Lower lobe of right lung (tissue), 2 donors: ENCODE measurements around the gene GGT1. TPM values are rescaled to one million over a fixed set of nuclear protein-coding genes. Genes with fewer than 3 reads are reported as not detected.
"Not testable (repeated sequence)": the region's sequence is repeated elsewhere in the genome, so short reads cannot be mapped to it uniquely, and the experiment has no call there.

Source experiments
- ATAC-seq, 2 donors: fragments of 200-7000 bp; cut with Tn5 transposase; one replicate each; pipeline ENCODE4 v1.9.1; 2020 to 2022; ENCODE audit warnings: mild to moderate bottlenecking in 2 of 2, moderate library complexity in 2 of 2
- DNase-seq: peaks from one replicate; pipeline ENCODE4 v3.0.0-alpha.2; 2020
- H3K27ac ChIP-seq: fragments of 200-600 bp; one replicate; pipeline ENCODE4 v1.8.0; 2022
- H3K27me3 ChIP-seq: fragments of 200-600 bp; one replicate; pipeline ENCODE4 v1.8.0; 2022; ENCODE audit warnings: low read depth
- H3K36me3 ChIP-seq: fragments of 200-600 bp; one replicate; pipeline ENCODE4 v1.8.0; 2022; ENCODE audit warnings: mild to moderate bottlenecking
- H3K4me1 ChIP-seq: fragments of 200-600 bp; one replicate; pipeline ENCODE4 v1.8.0; 2022
- H3K4me3 ChIP-seq: fragments of 200-600 bp; one replicate; pipeline ENCODE4 v1.8.0; 2022; ENCODE audit warnings: mild to moderate bottlenecking
- H3K9me3 ChIP-seq: fragments of 200-600 bp; one replicate; pipeline ENCODE4 v1.8.0; 2022
- intact Hi-C: fragments of 100-400 bp; cut with DNase I; formaldehyde crosslinking; loops from one replicate; pipeline ENCODE4 v1.11.0; 2022
- total RNA-seq: library from RNA; stranded (reverse); fragmentation: NEBNext Ultra II Directional; extraction: Animal tissue kit (Norgen Biotek cat#: 25700); gene quantifications from one replicate; pipeline ENCODE4 v1.2.1, GENCODE V29; 2021
- TF ChIP-seq, protein P1 (sequence below): fragments of 200-600 bp; IDR thresholded peaks from one replicate; pipeline ENCODE4 v1.8.0; 2022; ENCODE audit warnings: antibody characterized with exemption, mild to moderate bottlenecking
- donor health status: DM: no; HTN: yes; CAD: no; lungs with severe emphysema.

Gene GGT1
- total RNA-seq, 1 donor from 2014 or later: 65.1 TPM

DNA sequence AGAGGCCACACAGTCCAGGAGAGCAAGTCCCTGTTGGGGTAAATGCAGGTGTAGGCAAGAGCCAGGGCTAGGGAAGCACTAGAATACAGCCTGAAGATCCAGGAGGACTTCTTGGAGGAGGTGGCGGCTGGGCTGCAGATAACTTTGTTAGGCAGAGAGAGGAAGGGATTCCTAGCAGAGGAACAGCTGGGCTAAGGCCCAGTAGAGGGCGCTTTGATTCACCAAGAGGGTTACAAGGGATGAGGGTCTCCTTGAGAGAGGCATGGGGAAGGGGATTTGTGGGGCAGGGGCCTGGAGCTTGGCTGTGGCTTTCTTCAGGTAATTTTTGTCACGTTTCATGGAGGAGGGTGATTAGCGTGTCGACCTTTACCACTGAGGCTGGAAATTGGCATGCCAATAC is 18.3 kb downstream of the GGT1 start:
- not testable (repeated sequence) for ATAC-seq

DNA sequence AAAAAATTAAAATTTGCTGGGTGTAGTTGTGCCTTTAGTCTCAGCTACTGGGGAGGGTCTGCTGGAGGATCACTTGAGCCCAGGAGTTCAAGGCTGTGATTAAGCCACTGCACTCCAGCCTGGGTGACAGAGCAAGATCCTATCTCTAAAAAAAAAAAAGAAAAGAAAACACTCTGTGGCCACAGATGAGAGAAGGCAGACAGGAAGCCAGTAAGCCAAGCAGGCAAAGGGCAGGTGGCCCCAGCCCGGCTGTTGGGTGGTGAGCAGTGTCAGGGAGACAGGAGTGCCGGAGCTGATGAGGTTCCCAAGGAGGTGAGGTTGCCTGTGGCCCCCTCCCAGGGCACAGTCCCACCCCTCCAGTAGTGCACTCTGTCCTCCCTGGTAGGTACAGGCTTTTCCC is 19.6 kb downstream of the GGT1 start:
- H3K4me1 ChIP-seq, DNase-seq, intact Hi-C loops, H3K4me3 ChIP-seq, ATAC-seq, H3K27ac ChIP-seq, H3K27me3 ChIP-seq, H3K36me3 ChIP-seq, H3K9me3 ChIP-seq: not testable (repeated sequence)

More for the DNA sequence above, 18.3 kb downstream of the GGT1 start:
- H3K27me3 ChIP-seq, intact Hi-C loops, H3K36me3 ChIP-seq, H3K9me3 ChIP-seq, H3K27ac ChIP-seq, H3K4me1 ChIP-seq, H3K4me3 ChIP-seq, DNase-seq: not testable (repeated sequence)

DNA sequence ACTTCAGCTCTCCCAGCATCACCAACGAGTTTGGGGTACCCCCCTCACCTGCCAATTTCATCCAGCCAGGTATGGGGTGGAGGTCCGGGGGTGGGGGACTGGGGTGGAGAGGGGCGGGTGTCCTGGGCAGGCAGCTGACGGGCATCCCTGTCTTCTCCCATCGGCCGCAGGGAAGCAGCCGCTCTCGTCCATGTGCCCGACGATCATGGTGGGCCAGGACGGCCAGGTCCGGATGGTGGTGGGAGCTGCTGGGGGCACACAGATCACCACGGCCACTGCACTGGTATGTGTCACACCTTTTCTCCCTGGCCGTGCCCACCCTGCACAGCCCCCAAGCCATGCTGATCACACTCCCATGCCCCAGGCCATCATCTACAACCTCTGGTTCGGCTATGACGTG is 24.9 kb downstream of the GGT1 start:
- H3K9me3 ChIP-seq, ATAC-seq, H3K27me3 ChIP-seq, H3K27ac ChIP-seq, DNase-seq, H3K4me3 ChIP-seq, intact Hi-C loops, H3K36me3 ChIP-seq: not testable (repeated sequence)
- H3K4me1 ChIP-seq: peaks cover 13% of the 10 kb centered on the region

DNA sequence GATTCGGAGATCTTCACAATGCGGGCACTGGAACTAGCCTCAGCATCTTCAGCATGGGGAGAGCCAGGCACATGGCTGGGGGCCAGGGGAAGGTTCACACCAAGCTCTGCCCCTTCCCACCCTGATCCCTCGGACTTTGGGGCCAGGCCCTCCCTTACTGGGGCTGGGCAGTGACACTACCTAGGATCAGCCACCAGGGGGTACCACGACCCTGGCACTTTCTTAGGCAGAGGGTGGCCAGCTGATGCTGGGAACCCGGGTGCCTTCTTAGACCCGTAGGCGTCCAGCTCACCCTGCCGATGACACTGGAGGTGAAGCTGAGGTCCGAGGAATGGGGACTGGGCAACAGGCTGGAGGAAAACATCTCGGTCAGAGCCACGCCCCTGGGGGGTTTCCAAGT is 26.1 kb downstream of the GGT1 start:
- H3K4me1 ChIP-seq: peaks cover 13% of the 10 kb centered on the region
- intact Hi-C loops, DNase-seq, ATAC-seq, H3K36me3 ChIP-seq, H3K4me3 ChIP-seq, H3K9me3 ChIP-seq, H3K27ac ChIP-seq, H3K27me3 ChIP-seq: not testable (repeated sequence)
- TF ChIP-seq, protein P1, sequence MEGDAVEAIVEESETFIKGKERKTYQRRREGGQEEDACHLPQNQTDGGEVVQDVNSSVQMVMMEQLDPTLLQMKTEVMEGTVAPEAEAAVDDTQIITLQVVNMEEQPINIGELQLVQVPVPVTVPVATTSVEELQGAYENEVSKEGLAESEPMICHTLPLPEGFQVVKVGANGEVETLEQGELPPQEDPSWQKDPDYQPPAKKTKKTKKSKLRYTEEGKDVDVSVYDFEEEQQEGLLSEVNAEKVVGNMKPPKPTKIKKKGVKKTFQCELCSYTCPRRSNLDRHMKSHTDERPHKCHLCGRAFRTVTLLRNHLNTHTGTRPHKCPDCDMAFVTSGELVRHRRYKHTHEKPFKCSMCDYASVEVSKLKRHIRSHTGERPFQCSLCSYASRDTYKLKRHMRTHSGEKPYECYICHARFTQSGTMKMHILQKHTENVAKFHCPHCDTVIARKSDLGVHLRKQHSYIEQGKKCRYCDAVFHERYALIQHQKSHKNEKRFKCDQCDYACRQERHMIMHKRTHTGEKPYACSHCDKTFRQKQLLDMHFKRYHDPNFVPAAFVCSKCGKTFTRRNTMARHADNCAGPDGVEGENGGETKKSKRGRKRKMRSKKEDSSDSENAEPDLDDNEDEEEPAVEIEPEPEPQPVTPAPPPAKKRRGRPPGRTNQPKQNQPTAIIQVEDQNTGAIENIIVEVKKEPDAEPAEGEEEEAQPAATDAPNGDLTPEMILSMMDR: peak; percentile 39

DNA sequence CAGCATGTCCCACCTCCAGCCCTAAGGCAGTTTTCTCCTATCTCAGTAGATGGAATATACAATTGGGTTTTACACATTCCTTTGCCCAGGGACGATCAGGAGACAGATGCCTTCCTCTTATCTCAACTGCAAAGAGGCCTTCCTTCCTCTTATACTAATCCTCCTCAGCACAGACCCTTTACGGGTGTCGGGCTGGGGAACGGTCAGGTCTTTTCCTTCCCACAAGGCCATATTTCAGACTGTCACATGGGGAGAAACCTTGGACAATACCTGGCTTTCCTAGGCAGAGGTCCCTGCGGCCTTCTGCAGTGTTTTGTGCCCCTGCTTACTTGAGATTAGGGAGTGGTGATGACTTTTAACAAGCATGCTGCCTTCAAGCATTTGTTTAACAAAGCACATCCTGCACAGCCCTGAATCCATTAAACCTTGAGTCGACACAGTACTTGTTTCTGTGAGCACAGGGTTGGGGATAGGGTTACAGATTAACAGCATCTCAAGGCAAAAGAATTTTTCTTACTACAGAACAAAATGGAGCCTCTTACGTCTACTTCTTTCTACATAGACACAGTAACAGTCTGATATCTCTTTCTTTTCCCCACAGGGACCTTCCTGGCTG is 27.9 kb downstream of the GGT1 start:
- ATAC-seq, H3K4me3 ChIP-seq, intact Hi-C loops, H3K9me3 ChIP-seq, H3K36me3 ChIP-seq, H3K27me3 ChIP-seq, DNase-seq: not testable (repeated sequence)
- H3K4me1 ChIP-seq: peaks cover 13% of the 10 kb centered on the region
- peak overlapping the region; percentile 73 for H3K27ac ChIP-seq

DNA sequence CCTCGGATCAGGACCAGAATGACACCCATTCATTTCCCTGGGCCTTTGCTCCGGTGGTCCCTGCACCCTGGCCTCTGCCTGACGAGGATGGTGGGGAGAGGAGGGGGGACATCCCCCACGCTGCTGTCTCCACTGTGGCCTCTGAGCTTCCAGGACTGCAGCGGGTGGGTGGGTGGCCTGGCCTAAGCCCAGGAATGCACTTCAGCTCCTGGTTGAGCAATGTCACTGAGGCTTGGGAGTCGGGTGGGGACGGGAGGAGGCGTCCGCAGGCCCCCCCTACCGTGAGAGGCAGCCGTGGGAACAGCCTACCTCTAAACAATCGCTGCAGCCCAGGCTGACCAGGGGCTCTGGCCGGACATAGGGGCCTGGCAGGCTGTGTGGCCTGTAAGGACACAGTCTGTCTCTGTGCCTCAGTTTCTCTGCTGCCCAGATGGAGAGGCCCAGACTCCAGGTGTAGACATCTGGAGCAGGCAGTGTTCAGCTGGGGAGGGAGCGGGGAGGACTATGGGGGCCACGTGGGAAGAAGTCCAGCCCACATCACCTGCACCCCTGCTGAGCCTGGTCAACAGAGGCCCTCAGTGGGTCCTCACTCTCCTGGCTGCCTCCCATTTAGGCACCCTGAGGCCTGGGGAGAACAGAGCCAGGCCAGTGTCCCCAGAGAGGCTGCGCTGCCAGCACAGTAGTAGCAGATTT is 28.6 kb downstream of the GGT1 start:
- H3K9me3 ChIP-seq, H3K27me3 ChIP-seq, H3K4me3 ChIP-seq, intact Hi-C loops, H3K36me3 ChIP-seq: not testable (repeated sequence)
- peak; percentile 72 to 76 for ATAC-seq
- Histone ChIP-seq H3K27ac (peak overlapping the region; percentile 73), H3K4me1 (peaks cover 13% of the 10 kb centered on the region)
- peak; percentile 81 for DNase-seq

DNA sequence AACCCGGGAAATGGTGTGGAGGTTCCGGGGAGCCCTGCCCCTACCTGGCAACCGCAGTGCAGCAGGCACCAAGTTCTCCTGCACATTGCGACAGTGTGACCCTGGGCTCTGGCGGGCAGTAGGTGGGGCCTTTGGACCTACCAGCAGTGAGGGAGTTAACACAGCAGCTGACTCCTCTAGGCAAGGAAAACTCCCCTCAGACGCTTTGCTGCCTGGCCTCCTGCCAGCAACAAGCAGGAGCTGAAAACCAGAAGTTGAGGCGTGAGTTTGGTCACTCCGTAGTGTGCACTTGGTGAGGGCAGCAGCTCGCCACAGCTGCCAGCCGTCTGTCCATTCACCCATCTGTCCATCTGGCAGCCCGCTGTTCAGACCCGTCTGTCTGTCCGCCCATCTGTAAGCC is 29.6 kb downstream of the GGT1 start:
- Histone ChIP-seq H3K4me1 (peaks cover 13% of the 10 kb centered on the region), H3K4me3 (peak overlapping the region; percentile 19)
- H3K27ac ChIP-seq, H3K36me3 ChIP-seq, intact Hi-C loops, H3K27me3 ChIP-seq, H3K9me3 ChIP-seq, DNase-seq, ATAC-seq: not testable (repeated sequence)

DNA sequence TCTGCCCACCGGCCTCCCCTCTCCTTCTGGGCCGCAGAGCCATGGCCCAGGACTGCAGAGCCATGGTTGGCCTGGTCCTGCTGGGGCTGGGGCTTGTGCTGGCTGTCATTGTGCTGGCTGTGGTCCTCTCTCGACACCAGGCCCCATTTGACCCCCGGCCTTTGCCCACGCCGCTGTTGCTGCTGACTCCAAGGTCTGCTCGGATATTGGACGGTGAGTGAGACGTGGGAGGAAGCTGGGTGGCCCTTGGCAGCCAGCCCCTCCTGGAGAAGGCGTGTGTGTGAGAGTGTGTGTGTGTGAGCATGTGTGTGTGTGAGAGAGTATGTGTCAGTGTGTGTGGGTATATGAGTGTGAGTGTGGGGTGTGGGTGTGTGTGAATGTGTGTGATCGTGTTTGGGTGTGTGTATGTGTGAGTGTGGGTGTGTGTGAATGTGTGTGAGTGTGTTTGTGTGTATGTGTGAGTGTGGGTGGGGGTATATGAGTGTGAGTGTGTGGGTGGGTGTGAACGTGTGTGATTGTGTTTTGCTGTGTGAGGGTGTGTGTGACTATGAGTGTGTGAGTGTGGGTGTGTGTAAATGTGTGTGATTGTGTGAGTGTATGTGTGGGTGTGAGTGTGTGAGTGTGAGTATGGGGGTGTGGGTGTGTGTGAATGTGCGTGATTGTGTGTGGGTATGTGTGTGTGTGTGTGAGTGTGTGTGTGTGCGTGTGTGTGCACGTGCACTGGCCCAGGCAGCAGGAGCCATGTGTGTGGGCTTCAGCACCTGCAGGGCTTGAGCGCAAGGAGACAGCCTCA is 30.4 kb downstream of the GGT1 start:
- H3K27ac ChIP-seq, H3K27me3 ChIP-seq, intact Hi-C loops, DNase-seq, H3K9me3 ChIP-seq, H3K36me3 ChIP-seq: not testable (repeated sequence)
- peak; percentile 37 to 49 for ATAC-seq
- peak overlapping the region; percentile 19 for H3K4me3 ChIP-seq
- H3K4me1 ChIP-seq: peaks cover 13% of the 10 kb centered on the region

DNA sequence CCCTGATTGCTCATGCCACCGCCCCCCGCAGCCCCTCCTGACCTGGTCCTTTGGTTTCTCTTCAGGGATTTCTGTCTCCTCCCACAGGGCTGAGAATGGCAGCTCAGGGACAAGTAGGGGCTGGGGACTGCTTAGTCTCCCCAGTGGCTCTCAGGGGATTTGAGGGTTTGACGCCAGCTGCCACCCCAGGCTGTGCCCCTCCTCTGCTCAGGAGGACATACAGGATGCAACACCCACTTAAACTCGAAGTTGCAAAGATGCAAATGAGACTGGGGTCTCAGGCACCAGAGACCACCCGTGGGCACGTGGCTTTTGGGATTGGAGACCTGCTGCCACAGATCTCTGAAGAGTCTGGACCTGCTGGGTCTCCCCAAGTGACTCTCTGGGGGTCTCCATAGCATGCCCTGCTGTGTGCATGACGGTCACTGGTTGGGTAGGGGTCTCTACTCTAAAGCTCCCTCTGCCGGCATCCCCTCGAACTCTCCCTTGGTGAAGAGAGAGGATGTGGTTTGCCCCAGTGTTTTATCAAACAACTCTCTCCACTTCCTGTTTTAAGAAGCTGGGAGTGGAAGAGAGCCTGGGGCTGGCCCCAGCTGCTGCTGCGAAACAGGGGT is 31.9 kb downstream of the GGT1 start:
- H3K9me3 ChIP-seq, H3K4me3 ChIP-seq, DNase-seq, H3K27me3 ChIP-seq, H3K27ac ChIP-seq, intact Hi-C loops, H3K36me3 ChIP-seq, ATAC-seq: not testable (repeated sequence)
- H3K4me1 ChIP-seq: peaks cover 13% of the 10 kb centered on the region

DNA sequence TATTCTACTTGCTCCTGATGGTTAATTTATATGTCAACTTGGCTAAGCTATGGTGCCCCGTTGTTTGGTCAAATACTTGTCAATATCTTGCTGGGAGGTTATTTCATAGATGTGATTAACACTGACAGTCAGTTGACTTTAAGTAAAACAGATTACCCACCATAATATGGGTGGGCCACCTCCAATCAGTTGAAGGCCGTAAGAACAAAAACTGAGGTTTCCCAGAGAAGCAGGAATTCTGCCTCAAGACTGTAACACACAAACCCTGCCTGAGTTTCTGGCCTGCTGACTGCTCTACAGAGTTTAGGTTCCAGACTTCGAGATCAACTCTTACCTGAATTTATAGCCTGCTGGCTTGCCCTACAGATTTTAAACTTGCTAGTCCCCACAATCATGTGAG is 33.5 kb downstream of the GGT1 start:
- intact Hi-C loops, H3K36me3 ChIP-seq, H3K9me3 ChIP-seq, H3K27ac ChIP-seq, H3K4me3 ChIP-seq, H3K4me1 ChIP-seq, H3K27me3 ChIP-seq, ATAC-seq, DNase-seq: not testable (repeated sequence)

DNA sequence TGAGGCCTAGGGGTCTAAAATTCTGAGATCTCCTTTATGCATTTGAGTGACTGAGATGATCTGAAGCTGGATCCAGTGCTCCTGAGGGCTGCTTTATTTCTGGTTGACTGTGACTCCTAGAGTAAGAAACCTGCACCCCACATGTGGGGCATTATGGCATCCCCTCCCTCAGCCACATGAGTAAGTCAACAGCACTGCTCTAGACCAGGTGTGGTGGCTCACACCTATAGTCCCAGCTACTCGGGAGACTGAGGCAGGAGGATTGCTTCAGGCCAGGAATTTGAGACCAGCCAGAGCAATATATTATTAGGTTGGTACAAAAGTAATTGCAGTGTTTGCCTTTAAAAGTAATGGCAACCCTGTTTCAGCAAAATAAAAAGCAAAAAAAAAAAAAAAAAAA is 39.3 kb downstream of the GGT1 start:
- H3K9me3 ChIP-seq, H3K36me3 ChIP-seq, H3K27me3 ChIP-seq, H3K4me3 ChIP-seq, DNase-seq, H3K4me1 ChIP-seq, intact Hi-C loops, H3K27ac ChIP-seq, ATAC-seq: not testable (repeated sequence)

DNA sequence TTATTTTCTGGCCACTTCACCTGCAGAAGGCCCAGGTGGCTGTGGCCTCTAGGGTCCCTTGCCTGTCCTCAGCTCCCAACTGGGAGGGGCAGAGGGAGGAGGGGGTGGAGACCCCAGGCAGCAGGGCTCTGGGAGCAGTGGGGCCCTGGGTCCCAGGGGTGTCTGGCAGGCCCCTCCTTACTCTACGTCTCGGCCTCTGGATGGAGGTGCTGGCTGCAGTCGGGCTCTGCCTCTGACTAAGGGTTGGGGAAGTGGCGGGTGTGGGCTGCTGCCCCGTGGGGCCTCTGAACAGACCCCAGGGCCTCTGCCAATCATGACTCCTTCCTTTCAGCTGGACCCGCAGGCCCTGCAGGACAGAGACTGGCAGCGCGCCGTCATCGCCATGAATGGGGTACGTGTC is 41.4 kb downstream of the GGT1 start:
- H3K36me3 ChIP-seq, H3K27me3 ChIP-seq, H3K4me3 ChIP-seq, H3K4me1 ChIP-seq, H3K27ac ChIP-seq, H3K9me3 ChIP-seq, intact Hi-C loops, DNase-seq: not testable (repeated sequence)
- ATAC-seq: peak in 1 of 2 donors; percentile 34
